Transverse colon (tissue), 3 donors: ENCODE measurements around the gene ADCY4.

Experiments
- POLR2A ChIP-seq: fragments of 450-650 bp; IDR thresholded peaks from one replicate; pipeline ENCODE4 v1.6.1; 2016; ENCODE audit warnings: antibody characterized with exemption, mild to moderate bottlenecking, moderate library complexity
- POLR2AphosphoS5 ChIP-seq, 3 donors: sonication (generic); formaldehyde crosslinking; IDR thresholded peaks; one replicate each; pipeline ENCODE4 v1.6.1; 2016; ENCODE audit warnings: antibody characterized with exemption in 3 of 3

GRCh38 chr14:24274101-24274543 is 60.7 kb downstream of the ADCY4 start:
- no peak for TF ChIP-seq POLR2AphosphoS5 (IDR thresholded peaks at IDR 0.05)
- no peak for TF ChIP-seq POLR2A
